ENCODE results near the gene SRP14. TPM values are rescaled to one million over a fixed set of nuclear protein-coding genes. Genes with fewer than 3 reads are reported as not detected.

Gene SRP14
- total RNA-seq, 1 experiment from 2014 or later, result 168 TPM

DNA sequence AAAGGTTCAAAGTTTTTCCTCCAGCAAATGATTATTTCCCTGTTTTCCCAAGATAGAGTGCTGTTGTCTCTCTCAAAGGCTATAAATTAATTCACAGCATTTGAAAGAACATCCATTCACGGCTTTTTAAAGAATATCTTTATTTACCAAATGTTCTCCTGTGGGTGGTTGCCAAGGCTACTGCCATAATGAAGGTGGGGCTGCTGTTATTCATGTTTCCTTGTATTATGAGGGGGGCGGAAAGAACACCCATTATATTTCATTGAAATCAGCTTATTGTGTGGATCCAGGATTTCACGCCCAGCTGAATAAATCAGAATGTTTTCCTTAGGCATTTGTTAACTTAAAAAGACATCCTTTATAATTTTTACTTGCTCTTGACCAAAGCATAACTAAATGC lies 10.1 kb downstream of the SRP14 start:
- TF ChIP-seq FOSL1 (IDR thresholded peaks at IDR 0.05; ENCODE audit: low read depth) (no peak), REST (IDR thresholded peaks at IDR 0.05; ENCODE audit: low read depth) (no peak), ZFX (IDR thresholded peaks at IDR 0.05) (no peak), POLR2AphosphoS5 (IDR thresholded peaks at IDR 0.05; ENCODE audit: low read depth, low read length) (no peak), SRF (IDR thresholded peaks at IDR 0.05; ENCODE audit: low read depth) (no peak), ATF3 (IDR thresholded peaks at IDR 0.05) (no peak), CBX3 (IDR thresholded peaks at IDR 0.05; ENCODE audit: low read depth) (no peak), JUND (IDR thresholded peaks at IDR 0.05) (no peak), SP1 (IDR thresholded peaks at IDR 0.05; ENCODE audit: low read depth) (no peak), CTCF (IDR thresholded peaks at IDR 0.05 in 2 of 3, conservative IDR thresholded peaks at IDR 0.05 in 1 of 3; ENCODE audit: borderline replicate concordance in 1 of 3, insufficient read depth in 1 of 3, low read depth in 2 of 3, low read length in 2 of 3) (no peak), ZBTB33 (IDR thresholded peaks at IDR 0.05; ENCODE audit: extremely low read depth, insufficient replicate concordance, low read length) (no peak), CEBPB (IDR thresholded peaks at IDR 0.05; ENCODE audit: low read depth) (no peak), EZH2 (IDR thresholded peaks at IDR 0.05) (no peak), ZNF274 (IDR thresholded peaks at IDR 0.05; ENCODE audit: low read depth, low read length) (no peak), POLR2A (IDR thresholded peaks at IDR 0.05; ENCODE audit: borderline replicate concordance, extremely low read depth, insufficient read depth, insufficient read length) (no peak), TCF7L2 (IDR thresholded peaks at IDR 0.05; ENCODE audit: borderline replicate concordance, extremely low read depth, insufficient read depth, insufficient read length) (no peak), SIN3A (IDR thresholded peaks at IDR 0.05; ENCODE audit: low read depth) (no peak)
- intact Hi-C loops (cut with micrococcal nuclease), result loop anchor here (10.0 kb wide), 1 partner anchor 344 kb away; no protein-coding TSS in a partner anchor
- H2AFZ ChIP-seq (ENCODE audit: low read depth, low read length, poor library complexity, severe bottlenecking), result no peak overlapping the region
- BruUV-seq (replicated peaks), result no TSS peak
- no peak overlapping the region for H3K9ac ChIP-seq (ENCODE audit: low read length)
- RAD21 ChIA-PET (ENCODE audit: low non-redundant PET in 1 of 2, low total read pairs in 2 of 2, uncharacterized antibody in 2 of 2, unreplicated experiment in 2 of 2), result interaction anchor here in 1 of 2 experiments (1.0 kb wide), 1 partner anchor 343 kb away, joined by 3 read pairs; no protein-coding TSS in a partner anchor
- POLR2A ChIA-PET, result no interaction called here
- no peak overlapping the region for H3K27ac ChIP-seq (ENCODE audit: low read depth, low read length)
- CTCF ChIA-PET, result no interaction called here
- H3K36me3 ChIP-seq (ENCODE audit: control insufficient read depth in 1 of 2, insufficient read depth in 2 of 2, low read length in 2 of 2), result peaks cover 26 to 47% of the 10 kb centered on the region in 2 experiments; a peak in 3 of 4 replicates
- no peak overlapping the region for H3K4me3 ChIP-seq (replicated peaks in 1 of 2; ENCODE audit: low read depth in 1 of 2, low read length in 2 of 2)
- H3K27me3 ChIP-seq (ENCODE audit: insufficient read depth, low read length), result no peaks in the 10 kb centered on the region
- H3K4me1 ChIP-seq (ENCODE audit: control insufficient read depth in 1 of 2, insufficient read depth in 2 of 2, low read length in 2 of 2), result no peaks in the 10 kb centered on the region
- ATAC-seq, result no peak
- H3K9me3 ChIP-seq (ENCODE audit: control insufficient read depth in 1 of 2, insufficient read depth in 1 of 2, low read depth in 1 of 2, low read length in 2 of 2), result no peaks in the 10 kb centered on the region
- no peaks in the 10 kb centered on the region for H4K20me1 ChIP-seq (ENCODE audit: insufficient read depth)
- no peak for DNase-seq (ENCODE audit: low read depth, low spot score)
- H3K4me2 ChIP-seq (ENCODE audit: low read length), result no peak overlapping the region
- H3K9me2 ChIP-seq (ENCODE audit: insufficient read depth), result no peaks in the 10 kb centered on the region
- H3K79me2 ChIP-seq (ENCODE audit: insufficient read depth, low read length), result no peaks in the 10 kb centered on the region
